GM20431 (cell line): ENCODE results near the gene ZBED1.
"Not testable (repeated sequence)": the region's sequence is repeated elsewhere in the genome, so short reads cannot be mapped to it uniquely, and the experiment has no call there.

Experiments used
- in situ Hi-C: fragments of 300-500 bp; cut with MseI, MboI; formaldehyde crosslinking; loops from one replicate; pipeline ENCODE4 v1.15.0; 2020; ENCODE audit warnings: low sequenced_read_pairs; ENCODE audit not compliant: unreplicated experiment

Gene ZBED1

DNA sequence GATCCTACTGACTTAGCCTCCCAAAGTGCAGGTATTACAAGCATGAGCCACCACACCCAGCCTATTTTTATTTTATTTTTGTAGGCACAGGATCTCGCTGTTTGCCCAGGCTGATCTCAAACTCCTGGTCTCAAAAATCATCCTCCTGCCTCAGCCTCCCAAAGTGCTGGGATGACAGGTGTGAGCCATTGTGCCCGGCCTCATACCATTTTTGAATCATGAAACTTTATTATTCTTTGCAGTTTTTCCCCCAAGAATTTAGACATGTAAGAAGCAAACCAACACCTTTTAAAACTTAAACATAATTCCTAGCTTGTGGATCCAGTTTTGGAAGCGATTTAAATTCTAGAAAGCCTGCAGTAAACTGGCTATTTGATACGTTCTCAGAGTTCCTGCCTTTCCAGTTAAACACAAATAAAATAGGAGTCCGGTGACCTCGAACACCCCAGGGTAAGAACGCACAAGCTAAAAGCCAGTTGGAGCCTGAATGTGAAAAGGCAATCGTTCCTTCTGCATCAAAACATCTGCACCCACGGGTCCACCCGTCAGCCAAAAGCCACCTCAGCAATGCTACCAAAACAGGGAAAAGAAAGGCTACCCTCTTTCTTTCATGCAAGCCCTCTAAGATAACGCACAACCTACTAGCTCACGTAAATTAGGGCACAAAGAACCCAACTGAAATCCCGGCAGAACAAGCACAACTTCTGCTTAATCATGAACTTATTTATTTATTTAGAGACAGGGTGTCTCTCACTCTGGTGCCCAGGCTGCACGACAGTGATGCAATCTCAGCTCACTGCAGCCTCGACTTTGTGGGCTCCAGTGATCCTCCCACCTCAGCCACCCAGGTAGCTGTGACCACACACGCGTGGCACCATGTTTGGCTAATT is 39.7 kb downstream of the ZBED1 start:
- in situ Hi-C loops, result not testable (repeated sequence)

DNA sequence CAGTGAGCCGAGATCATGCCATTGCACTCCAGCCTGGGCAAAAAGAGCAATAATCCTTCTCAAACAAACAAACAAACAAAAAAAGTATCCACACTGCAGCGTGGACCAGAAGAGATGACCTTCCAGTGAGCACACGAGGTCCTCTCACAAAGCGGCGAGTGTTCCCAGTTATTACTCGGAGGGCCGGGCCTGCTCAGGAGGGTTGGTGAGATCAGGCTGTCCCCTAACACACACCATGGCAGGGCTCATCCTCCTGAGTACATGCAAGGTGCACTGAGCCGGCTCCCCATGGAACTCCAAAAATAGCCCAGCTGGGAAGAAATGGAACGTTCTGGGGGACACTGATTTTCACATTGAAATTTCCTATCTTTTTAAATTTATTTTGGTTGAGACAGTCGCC is 40.7 kb downstream of the ZBED1 start:
- in situ Hi-C loops, result not testable (repeated sequence)

DNA sequence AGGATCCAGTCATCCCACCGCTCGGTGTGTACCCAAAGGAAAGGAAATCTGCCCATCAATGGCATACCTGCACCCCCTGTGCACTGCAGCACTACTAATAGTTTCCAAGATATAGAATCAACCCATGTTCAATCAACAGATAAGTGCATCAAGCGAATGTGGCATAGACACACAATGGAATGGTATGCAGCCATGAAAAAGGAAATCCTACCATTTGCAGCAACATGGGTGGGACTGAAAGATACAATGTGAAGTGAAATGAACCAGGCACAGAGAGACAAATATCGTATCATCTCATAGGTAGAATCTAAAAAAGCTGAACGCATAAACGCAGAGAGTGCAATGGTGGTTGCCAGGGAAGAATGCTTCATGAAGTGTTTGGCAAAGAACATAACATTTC is 42.5 kb downstream of the ZBED1 start:
- in situ Hi-C loops, result no loop called here

DNA sequence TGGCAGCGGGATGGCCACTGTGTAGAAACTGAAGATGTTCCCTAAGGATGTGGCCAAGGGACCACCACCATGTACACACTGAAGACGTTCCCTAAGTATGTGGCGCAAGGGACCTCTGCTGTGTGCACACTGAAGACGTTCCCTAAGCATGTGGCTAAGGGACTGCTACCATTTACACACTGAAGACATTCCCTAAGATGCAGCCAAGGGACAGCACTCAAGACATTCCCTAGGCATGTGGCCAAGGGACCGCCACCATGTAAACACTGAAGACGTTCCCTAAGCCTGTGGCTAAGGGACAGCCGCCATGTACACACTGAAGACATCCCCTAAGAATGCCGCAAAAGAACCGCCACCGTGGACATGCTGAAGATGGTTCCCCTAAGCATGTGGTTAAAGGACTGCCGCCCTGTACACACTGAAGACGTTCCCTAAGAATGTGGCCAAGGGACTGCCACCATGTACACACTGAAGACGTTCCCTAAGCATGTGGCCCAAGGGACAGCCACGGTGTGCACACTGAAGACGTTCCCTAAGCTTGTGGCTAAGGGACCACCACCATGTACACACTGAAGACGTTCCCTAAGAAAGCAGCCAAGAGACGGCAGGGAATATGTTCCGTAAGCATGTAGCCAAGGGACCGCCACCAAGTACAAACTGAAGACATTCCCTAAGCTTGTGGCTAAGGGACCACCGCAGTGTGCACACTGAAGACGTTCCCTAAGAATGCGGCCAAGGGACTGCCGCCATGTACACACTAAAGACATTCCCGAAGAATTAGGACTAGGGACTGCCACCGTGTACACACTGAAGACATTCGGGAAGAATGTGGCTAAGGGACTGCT is 43.3 kb downstream of the ZBED1 start:
- in situ Hi-C loops, result no loop called here

DNA sequence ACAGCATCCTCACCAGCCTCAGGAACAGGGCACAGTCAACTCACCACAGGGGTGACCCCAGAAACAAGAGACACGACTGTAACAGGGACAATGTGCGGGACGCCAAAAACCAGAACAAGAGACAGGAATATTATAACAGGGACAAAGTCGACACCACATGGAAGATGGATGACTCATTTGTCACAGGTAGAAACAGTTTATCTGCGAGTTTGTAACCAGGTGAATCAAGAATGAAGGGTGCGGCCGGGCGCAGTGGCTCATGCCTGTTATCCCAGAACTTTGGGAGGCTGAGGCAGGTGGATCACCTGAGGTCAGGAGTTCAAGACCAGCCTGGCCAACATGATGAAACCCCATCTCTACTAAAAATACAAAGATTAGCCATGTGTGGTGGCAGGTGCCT is 44.7 kb downstream of the ZBED1 start:
- in situ Hi-C loops, result not testable (repeated sequence)

DNA sequence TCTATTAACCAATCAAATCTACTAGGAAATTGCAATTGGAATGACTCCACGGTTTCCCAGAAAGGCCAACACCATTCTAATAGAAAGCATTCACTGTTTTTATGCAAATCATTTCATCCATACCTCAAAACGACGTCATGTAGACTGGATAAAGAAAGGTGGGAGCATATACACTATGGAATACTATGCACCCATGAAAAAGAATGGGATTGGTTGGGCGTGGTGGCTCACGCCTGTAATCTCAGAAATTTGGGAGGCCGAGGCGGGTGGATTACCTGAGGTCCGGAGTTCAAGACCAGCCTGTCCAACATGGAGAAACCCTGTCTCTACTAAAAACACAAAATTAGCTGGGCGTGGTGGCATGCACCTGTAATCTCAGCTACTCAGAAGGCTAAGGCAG is 46.2 kb downstream of the ZBED1 start:
- in situ Hi-C loops, result not testable (repeated sequence)

DNA sequence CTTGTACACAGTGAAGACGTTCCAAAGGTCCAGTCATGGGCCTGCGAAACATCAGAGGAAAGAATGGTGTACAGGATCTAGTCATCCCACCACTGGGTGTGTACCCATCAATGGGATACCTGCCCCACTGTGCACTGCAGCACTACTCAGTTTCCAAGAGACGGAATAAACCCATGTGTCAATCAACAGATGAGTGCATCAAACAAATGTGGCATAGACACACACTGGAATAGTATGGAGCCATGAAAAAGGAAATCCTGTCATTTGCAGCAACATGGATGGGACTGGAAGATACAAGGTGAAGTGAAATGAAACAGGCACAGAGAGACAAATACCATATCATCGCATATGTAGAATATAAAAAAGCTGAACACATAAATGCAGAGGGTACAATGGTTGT is 48.0 kb downstream of the ZBED1 start:
- in situ Hi-C loops, result no loop called here

DNA sequence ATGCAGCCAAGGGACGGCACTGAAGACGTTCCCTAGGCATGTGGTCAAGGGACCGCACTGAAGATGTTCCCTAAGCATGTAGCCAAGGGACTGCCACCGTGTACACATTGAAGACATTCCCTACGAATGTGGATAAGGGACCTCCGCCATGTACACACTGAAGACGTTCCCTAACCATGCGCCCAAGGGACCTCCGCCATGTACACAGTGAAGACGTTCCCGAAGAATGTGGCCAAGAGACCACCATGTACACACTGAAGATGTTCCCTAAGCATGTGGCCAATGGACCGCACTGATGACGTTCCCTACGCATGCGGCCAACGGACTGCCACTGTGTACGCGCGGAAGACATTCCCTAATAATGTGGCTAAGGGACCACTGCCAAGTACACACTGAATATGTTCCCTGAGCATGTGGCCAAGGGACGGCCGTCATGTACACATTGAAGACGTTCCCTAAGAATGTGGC is 48.4 kb downstream of the ZBED1 start:
- in situ Hi-C loops, result no loop called here

DNA sequence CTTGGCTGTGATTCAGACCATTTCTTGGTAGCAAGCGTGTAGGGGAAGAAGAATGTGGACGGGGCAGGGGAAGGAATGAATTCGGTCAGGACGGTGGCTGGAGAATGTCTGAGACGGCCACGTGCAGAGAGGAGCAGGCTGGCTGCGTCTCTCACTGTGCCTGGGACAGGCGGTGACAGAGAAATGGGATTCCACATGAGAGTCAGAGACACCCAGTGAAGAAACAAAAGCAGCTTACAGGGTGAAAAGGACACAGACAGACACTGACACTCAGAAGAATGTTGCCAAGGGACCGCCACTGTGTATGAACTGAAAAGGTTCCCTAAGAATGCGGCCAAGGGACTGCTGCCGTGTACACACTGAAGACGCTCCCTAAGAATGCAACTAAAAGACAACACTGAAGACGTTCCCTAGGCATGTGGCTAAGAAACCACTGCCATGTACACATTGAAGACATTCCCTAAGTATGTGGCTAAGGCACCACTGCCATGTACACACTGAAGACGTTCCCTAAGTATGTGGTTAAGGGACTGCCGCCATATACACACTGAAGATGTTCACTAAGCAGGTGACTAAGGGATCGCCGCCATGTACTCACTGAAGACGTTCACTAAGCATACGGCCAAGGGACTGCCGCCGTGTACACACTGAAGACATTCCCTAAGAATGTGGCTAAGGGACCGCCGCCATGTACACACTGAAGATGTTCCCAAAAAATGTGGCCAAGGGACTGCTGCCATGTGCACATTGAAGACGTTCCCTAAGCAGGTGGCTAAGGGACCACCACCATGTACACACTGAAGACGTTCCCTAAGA is 49.1 kb downstream of the ZBED1 start:
- in situ Hi-C loops, result no loop called here

DNA sequence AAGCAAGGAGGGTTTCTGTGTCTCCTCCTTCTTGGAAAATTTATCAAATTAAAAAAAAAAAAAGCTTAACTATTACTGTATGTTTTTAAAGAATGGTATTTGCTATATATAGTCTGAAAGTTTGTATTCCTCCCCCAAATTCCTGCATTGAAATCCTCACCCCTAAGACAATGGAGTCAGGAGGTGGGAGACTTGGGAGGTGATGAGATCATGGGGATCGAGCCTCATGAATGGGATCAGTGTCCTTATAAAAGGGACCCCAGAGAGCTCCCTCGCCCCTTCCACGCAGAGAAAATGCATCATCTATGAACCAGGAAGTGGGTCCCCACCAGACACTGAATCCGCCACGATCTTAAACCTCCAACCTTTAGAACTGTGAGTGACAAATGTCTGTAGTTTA is 50.1 kb downstream of the ZBED1 start:
- in situ Hi-C loops, result no loop called here

DNA sequence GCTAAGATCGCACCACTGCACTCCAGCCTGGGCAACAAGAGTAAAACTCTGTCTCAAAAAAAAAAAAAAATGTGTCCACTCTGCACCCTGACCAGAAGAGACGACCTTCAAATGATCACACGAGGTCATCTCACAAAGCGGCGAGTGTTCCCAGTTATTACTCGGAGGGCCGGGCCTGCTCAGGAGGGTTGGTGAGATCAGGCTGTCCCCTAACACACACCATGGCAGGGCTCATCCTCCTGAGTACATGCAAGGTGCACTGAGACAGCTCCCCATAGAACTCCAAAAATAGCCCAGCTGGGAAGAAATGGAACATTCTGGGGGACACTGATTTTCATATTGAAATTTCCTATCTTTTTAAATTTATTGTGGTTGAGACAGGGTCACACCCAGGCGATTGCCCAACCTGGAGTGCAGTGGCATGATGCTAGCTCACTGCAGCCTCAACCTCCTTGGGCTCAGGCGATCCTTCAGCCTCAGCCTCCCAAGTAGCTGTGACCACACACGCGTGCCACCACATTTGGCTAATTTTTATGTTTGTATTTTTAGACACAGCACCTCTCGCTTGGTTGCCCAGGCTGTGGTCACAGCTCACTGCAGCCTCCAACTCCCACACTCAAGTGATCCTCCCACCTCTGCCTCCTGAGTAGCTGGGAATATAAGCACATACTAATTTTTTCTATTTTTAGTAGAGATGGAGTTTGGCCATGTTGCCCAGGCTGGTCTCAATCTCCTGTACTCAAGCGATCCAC is 51.5 kb downstream of the ZBED1 start:
- in situ Hi-C loops, result no loop called here

DNA sequence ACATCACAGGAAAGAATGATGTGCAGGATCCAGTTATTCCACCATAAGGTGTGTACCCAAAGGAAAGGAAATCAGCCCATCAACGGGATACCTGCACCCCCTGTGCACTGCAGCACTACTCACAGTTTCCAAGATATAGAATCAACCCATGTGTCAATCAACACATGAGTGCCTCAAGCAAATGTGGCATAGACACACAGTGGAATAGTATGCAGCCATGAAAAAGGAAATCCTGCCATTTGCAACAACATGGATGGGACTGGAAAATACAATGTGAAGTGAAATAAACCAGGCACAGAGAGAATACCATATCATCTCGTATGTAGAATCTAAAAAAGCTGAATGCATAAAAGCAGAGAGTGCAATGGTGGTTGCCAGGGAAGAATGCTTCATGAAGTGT is 53.3 kb downstream of the ZBED1 start:
- in situ Hi-C loops, result no loop called here

DNA sequence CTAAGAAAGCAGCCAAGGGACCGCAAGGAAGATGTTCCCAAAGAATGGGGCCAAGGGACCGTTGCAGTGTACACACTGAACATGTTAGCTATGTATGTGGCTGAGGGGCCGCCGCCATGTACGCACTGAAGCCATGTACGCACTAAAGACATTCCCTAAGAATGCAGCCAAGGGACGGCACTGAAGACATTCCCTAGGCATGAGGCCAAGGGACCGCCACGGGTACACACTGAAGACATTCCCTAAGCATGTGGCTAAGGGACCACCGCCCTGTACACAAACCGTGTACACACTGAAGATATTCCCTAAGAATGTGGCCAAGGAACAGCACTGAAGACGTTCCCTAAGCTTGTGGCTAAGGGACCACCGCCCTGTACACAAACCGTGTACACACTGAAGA is 54.0 kb downstream of the ZBED1 start:
- in situ Hi-C loops, result no loop called here

DNA sequence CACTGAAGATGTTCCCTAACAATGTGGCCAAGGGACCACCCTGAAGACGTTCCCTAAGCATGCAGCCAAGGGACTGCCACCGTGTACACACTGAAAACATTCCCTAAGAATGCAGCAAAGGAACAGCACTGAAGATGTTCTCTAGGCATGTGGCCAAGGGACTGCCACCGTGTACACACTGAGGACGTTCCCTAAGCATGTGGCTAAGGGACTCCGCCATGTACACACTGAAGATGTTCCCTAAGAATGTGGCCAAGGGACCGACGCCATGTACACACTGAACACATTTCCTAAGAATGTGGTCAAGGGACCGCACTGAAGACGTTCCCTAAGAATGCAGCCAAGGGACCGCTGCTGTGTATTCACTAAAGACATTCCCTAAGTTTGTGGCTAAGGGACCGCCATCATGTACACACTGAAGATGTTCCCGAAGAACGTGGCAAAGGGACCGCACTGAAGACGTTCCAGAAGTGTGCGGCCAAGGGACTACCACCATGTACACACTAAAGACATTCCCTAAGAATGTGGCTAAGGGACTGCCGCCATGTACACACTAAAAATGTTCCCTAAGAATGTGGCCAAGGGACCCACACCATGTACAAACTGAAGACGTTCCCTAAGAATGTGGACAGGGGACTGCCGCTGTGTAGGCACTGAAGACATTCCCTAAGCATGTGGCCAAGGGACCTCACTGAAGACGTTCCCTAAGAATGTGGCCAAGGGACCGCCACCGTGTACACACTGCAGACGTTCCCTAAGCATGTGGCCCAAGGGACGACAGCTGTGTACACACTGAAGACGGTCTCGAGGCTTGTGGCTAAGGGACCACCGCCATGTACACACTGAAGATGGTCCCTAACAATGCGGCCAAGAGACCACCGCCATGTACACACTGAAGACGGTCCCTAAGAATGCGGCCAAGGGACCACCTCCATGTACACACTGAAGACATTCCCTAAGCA is 54.8 kb downstream of the ZBED1 start:
- in situ Hi-C loops, result no loop called here

DNA sequence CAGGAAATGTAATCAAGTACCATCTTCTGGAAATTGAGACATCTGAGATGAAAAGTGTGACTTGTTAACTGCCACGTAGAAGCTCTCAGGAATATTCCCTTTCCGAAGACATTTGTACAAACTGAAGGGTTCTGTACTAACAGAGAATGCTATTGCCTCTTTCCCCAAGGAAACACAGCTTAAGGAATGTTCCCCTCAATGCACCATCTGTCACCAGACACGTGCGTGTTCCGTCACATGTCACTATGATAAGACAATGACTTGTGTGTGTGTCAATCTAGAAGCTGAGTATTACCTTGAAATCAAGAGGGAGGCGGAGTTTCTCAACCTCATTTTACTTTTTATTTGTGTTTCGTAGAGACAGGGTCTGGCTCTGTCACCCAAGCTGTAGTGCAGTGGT is 58.1 kb downstream of the ZBED1 start:
- in situ Hi-C loops, result no loop called here

DNA sequence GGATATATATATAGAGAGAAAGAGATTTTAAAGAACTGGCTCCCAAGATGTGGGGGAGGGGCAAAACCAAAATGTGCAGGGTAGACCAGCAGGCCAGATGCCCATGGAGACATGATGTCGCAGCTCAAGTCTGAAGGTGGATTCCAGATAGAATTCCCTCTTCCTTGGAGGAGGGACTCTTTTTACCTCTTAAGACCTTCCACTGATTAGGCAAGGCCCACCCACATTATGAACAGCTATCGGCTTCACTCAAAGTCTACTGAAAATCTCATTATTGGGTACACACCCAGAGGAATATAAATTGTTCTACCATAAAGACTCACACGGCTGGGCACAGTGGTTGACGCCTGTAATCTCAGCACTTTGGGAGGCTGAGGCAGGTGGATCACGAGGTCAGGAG is 59.3 kb downstream of the ZBED1 start:
- in situ Hi-C loops, result no loop called here

DNA sequence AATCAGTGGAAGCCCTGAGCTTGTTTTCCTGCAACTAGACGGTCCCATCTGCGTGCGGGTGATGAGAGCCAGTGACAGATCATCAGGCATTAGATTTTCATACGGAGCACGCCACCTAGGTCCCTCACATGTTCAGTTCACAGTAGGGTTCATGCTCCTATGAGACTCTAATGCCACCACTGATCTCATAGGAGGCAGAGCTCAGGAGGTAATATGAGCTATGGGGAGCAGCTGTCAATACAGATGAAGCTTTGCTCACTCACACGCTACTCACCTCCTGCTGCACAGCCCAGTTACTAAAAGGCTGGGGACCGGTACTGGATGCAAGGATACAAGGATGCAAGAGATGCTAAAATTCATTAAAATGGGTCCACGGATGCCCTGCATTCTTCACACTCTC is 61.2 kb downstream of the ZBED1 start:
- in situ Hi-C loops, result no loop called here
